Right lobe of liver (tissue), 4 donors: Measurements from ENCODE around the gene HELZ2.

ENCODE experiments used
- CTCF ChIP-seq, 4 donors: fragments of 200-600 bp in 3 of 4; fragments of 450-650 bp in 1 of 4; IDR thresholded peaks; one replicate each; pipeline versions ENCODE4 v1.5.1 to v1.8.0; 2016 to 2022; ENCODE audit warnings: antibody characterized with exemption in 4 of 4, mild to moderate bottlenecking in 2 of 4
- POLR2A ChIP-seq: fragments of 450-650 bp; IDR thresholded peaks from one replicate; pipeline ENCODE4 v1.6.1; 2017; ENCODE audit warnings: antibody characterized with exemption, mild to moderate bottlenecking
- donor health status: DM: no; HTN: no; CAD: no.
- donor health status: DM: no; HTN: no; CAD: no.
- donor health status: DM: no; HTN: yes; CAD: no.

- TF ChIP-seq CTCF (IDR thresholded peaks at IDR 0.05) (no peak), POLR2A (no peak)
Observed at GRCh38 chr20:63610581-63611435, 36.8 kb upstream of the HELZ2 start.
